ENCODE data around the gene EXOC3L1. TPM values are rescaled to one million over a fixed set of nuclear protein-coding genes. Genes with fewer than 3 reads are reported as not detected.

Gene EXOC3L1
- total RNA-seq, 6 donors from 2014 or later: 4.6 to 20.8 (median 10.8) TPM

DNA sequence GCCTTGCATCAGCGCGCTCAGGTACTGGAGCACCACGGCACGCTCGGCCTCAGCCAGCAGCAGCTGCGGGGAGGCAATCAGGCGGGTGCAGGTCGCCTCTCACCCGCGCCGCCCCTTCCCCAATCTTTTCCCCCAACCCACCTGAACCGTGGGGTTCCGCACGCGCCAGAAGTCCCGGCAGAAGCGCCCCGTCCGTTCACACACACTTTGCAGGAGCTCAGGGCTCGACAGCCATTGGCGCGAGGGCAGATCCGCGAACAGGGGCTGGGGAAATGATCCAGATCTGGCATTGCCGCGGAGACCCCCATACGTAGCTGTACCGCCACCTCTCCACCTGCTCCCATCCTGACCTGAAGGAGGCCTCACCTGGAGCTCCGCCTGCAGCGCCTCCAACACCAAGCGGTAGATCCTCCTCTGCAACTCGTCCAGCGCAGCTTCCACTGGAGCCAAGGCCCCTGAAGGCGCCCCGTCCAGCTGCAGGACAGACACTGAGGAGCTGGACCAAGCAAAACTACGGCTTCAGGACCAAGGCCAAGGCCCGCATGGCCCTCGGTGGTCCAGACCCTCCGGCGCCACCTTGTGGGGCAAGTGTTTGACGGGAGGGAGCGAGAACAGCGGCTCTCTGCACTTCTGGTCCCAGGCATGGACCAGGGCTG lies 4.8 kb downstream of the EXOC3L1 start:
- H3K27ac ChIP-seq: peak overlapping the region in 3 of 4 donors; percentile 27 to 41 (median 30)
- DNase-seq: peak; percentile 90 to 94
- H3K36me3 ChIP-seq: no peaks in the 10 kb centered on the region
- H3K4me3 ChIP-seq: peak overlapping the region in 3 of 4 donors; percentile 65 to 84 (median 84)
- 23 to 60% methylated on average over 6 to 25 of the region's 43 CpGs for WGBS, 2 donors
- H3K4me1 ChIP-seq: peaks cover 29 to 42% (median 31%) of the 10 kb centered on the region in 4 donors
- H3K9me3 ChIP-seq: no peaks in the 10 kb centered on the region
- H3K27me3 ChIP-seq: no peaks in the 10 kb centered on the region
- TF ChIP-seq CTCF (IDR thresholded peaks at IDR 0.05): peak; percentile 77 to 95 (median 89)
- peak; percentile 46 to 59 for TF ChIP-seq POLR2AphosphoS5 (IDR thresholded peaks at IDR 0.05)
- TF ChIP-seq EP300 (IDR thresholded peaks at IDR 0.05): no peak
- no peak for TF ChIP-seq POLR2A (IDR thresholded peaks at IDR 0.05)
- peak; percentile 78 to 79 for ATAC-seq (ENCODE audit: low FRiP score in 2 of 2)

DNA sequence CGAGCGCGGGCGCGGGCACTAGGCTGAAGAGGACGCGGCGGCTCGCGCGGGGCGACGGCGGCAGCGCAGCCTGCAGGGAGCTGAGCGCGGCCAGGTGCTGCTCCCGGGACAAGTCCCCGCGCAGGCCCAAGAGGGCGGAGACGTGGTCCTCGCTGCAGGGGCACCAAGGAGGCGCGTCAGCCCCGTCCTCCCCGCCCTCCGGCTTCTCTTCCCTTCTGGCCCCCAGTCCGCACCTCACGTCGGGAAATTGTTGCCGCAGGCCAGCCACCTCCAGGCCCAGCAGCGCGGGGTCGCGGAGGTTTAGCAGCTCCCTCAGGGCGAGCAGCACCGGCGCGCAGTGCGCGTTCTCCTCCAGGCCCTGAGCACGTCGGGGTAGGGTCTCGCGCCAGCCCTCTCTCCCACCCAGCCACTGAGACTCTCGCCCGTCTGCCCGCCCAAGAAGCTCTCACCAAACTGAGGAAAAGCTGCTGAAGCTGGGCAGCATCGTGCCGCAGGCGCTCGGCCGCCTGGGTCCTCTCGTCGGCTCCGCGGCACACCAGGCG lies 5.4 kb downstream of the EXOC3L1 start:
- DNase-seq (peak; percentile 35 to 92), ATAC-seq (ENCODE audit: low FRiP score in 2 of 2) (peak in 1 of 2 donors; percentile 3)
- WGBS, 2 donors: 2% methylated on average over 43 of the region's 59 CpGs; no CpG with 5 or more reads in 1 of the 2 donors
- peaks cover 29 to 42% (median 31%) of the 10 kb centered on the region in 4 donors for H3K4me1 ChIP-seq
- peak overlapping the region; percentile 65 to 84 (median 76) for H3K4me3 ChIP-seq
- H3K36me3 ChIP-seq: no peaks in the 10 kb centered on the region
- H3K27me3 ChIP-seq: no peaks in the 10 kb centered on the region
- no peaks in the 10 kb centered on the region for H3K9me3 ChIP-seq
- no peak for TF ChIP-seq POLR2A (IDR thresholded peaks at IDR 0.05)
- no peak for TF ChIP-seq EP300 (IDR thresholded peaks at IDR 0.05)
- TF ChIP-seq CTCF (IDR thresholded peaks at IDR 0.05): no peak
- no peak for TF ChIP-seq POLR2AphosphoS5 (IDR thresholded peaks at IDR 0.05)
- H3K27ac ChIP-seq: peak overlapping the region; percentile 95 to 98 (median 96)

DNA sequence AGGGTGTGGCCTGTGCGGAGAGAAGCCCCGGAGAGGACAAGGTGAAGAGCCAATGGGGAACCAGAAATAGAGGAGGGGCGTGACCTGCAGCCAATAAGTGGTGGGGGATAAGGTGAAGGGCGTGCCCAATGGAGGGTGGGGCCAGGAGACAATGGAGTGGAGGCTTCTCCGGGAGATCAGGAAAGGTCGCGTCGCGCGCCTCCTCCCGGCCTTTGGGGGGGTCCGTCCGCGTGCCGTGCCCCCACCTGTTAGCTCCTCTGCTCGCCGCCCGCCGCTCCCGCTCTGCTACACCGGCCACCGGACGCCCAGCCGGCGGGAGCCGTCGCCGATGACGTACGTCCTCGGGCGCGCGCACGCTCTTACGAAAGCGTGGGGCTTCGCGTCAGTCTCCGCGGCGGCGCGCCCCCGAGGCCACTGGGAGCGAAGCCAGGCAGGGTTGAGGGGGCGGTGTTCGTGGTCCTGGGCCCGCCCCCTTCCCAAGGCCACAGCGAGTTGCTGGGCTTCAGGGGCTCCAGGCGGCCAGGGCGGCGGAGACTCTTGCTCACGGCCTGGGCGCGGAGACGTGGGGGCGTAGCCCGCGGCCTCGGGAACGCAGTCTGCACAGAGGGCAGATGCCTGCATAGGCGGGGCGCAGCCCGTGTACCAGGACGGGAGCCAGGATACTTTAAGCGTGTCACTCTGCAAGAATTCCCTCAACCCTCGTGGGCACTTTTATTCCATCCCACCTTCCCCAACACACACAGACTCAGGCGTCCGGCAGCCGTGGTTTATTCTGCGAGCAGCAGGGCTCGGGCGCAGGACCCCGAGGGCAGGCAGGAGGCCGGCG lies 6.1 kb downstream of the EXOC3L1 start, which contains the start of gene MATCAP1:
Gene MATCAP1, minus strand, starts transcription at position 337 of the 826 bp plus-strand sequence. CDS start 3,353 bp downstream, outside the sequence.
- Histone ChIP-seq H3K27me3 (no peaks in the 10 kb centered on the region), H3K9me3 (no peaks in the 10 kb centered on the region), H3K27ac (peak within 1 kb of the TSS; percentile 95 to 98 (median 96)), H3K36me3 (no peaks in the 10 kb centered on the region), H3K4me3 (peak within 1 kb of the TSS; percentile 65 to 84 (median 76)), H3K4me1 (peaks cover 30 to 41% (median 34%) of the 10 kb centered on the region in 4 donors)
- DNase-seq: peak; percentile 96 to 99
- TF ChIP-seq CTCF (IDR thresholded peaks at IDR 0.05) (peak in 2 of 6 experiments; percentile 17 to 25), POLR2A (IDR thresholded peaks at IDR 0.05) (peak in 2 of 4 donors; percentile 35 to 73), POLR2AphosphoS5 (IDR thresholded peaks at IDR 0.05) (peak; percentile 48 to 74), EP300 (IDR thresholded peaks at IDR 0.05) (no peak)
- 0% methylated on average over 18 to 49 of the region's 77 CpGs for WGBS, 2 donors
- ATAC-seq (ENCODE audit: low FRiP score in 2 of 2): peak; percentile 96

GRCh38 chr16:67183284-67183626 lies 6.7 kb downstream of the EXOC3L1 start:
- peak overlapping the region in 3 of 4 donors; percentile 65 to 84 (median 84) for H3K4me3 ChIP-seq
- TF ChIP-seq CTCF (IDR thresholded peaks at IDR 0.05): no peak
- TF ChIP-seq EP300 (IDR thresholded peaks at IDR 0.05): no peak
- TF ChIP-seq POLR2AphosphoS5 (IDR thresholded peaks at IDR 0.05): no peak
- TF ChIP-seq POLR2A (IDR thresholded peaks at IDR 0.05): no peak
- ATAC-seq (ENCODE audit: low FRiP score in 2 of 2) (no peak), DNase-seq (no peak)
- WGBS, 2 donors: 2 to 8% methylated on average over 11 of the region's 11 CpGs
- H3K27me3 ChIP-seq: no peaks in the 10 kb centered on the region
- peak overlapping the region; percentile 95 to 98 (median 96) for H3K27ac ChIP-seq
- peaks cover 36 to 45% (median 39%) of the 10 kb centered on the region in 4 donors for H3K4me1 ChIP-seq
- H3K9me3 ChIP-seq: no peaks in the 10 kb centered on the region
- no peaks in the 10 kb centered on the region for H3K36me3 ChIP-seq
